HL-60 (cell line): ENCODE measurements around the gene SDE2.
"Not testable (repeated sequence)": the region's sequence is repeated elsewhere in the genome, so short reads cannot be mapped to it uniquely, and the experiment has no call there.

ENCODE experiments used
- DNase-seq, 2 experiments: peaks; one replicate each; pipeline ENCODE4 v3.0.0-alpha.2; 2010 to 2020; ENCODE audit warnings: low read depth in 1 of 2, low spot score in 1 of 2
- H3K27ac ChIP-seq: fragments of 250-450 bp; sonication (Bioruptor Pico); replicated peaks from 2 replicates; pipeline ENCODE4 v1.5.1; 2020; ENCODE audit warnings: mild to moderate bottlenecking, moderate library complexity
- H3K27me3 ChIP-seq: fragments of 250-450 bp; sonication (Bioruptor Pico); 2 replicates; pipeline ENCODE4 v1.5.1; 2021; ENCODE audit warnings: mild to moderate bottlenecking, moderate library complexity; ENCODE audit not compliant: insufficient read depth, poor library complexity, severe bottlenecking
- H3K4me3 ChIP-seq: replicated peaks from 2 replicates; pipeline ENCODE4 v1.5.1; 2011; ENCODE audit warnings: mild to moderate bottlenecking, control low read depth, low read length; ENCODE audit not compliant: insufficient read depth
- GABPA ChIP-seq: IDR thresholded peaks from 2 replicates; pipeline ENCODE4 v1.6.1; 2012; ENCODE audit warnings: low read depth
- POLR2AphosphoS5 ChIP-seq: IDR thresholded peaks from 2 replicates; pipeline ENCODE4 v1.6.1; 2012; ENCODE audit warnings: low read depth
- SPI1 ChIP-seq: IDR thresholded peaks from 2 replicates; pipeline ENCODE4 v1.6.1; 2012; ENCODE audit warnings: low read depth, mild to moderate bottlenecking, borderline replicate concordance
- TF ChIP-seq, protein P1 (sequence below): IDR thresholded peaks from 2 replicates; pipeline ENCODE4 v1.6.1; 2012; ENCODE audit warnings: low read depth; ENCODE audit not compliant: insufficient replicate concordance
- TF ChIP-seq, protein P2 (sequence below): IDR thresholded peaks from one replicate; pipeline ENCODE4 v1.5.1; 2011; ENCODE audit warnings: low read length, control low read depth, inconsistent platforms; ENCODE audit not compliant: insufficient read depth

SDE2 gene

DNA sequence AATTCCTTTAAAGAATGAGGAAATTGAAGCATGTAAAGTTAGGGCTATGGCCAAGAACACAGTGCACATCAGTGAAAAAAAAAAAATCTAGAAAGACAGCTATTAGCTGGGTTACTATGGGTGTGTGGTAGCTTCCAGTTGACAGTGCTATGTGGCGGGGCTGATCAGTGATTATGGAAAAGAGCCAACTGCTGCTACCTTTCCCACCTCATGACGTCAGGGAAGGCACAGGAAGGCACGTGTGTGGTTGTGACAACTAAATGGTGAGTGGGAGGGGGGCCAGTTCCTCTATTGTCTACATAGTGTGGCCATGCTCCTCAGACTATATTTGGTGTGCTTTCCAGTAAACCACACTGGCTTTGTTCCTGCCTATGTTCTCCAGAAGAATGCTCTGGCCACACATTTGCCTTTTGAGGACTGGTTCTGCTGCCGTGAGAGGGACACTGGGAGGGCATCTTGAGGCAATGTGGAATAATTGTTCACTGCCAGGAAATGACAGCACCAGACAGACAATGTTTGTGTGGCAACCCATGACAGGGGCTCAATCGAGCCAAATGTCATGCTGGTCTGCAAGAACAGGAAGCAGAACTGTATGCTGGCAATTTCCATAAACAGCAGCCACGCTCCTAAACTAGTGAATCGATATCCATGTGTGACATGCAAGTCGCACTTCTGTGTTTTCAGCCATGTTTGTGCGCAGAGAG, 3.0 kb upstream of the SDE2 start:
- TF ChIP-seq SPI1 (peak; percentile 96), POLR2AphosphoS5 (peak; percentile 69), GABPA (peak; percentile 72)
- TF ChIP-seq, protein P1, sequence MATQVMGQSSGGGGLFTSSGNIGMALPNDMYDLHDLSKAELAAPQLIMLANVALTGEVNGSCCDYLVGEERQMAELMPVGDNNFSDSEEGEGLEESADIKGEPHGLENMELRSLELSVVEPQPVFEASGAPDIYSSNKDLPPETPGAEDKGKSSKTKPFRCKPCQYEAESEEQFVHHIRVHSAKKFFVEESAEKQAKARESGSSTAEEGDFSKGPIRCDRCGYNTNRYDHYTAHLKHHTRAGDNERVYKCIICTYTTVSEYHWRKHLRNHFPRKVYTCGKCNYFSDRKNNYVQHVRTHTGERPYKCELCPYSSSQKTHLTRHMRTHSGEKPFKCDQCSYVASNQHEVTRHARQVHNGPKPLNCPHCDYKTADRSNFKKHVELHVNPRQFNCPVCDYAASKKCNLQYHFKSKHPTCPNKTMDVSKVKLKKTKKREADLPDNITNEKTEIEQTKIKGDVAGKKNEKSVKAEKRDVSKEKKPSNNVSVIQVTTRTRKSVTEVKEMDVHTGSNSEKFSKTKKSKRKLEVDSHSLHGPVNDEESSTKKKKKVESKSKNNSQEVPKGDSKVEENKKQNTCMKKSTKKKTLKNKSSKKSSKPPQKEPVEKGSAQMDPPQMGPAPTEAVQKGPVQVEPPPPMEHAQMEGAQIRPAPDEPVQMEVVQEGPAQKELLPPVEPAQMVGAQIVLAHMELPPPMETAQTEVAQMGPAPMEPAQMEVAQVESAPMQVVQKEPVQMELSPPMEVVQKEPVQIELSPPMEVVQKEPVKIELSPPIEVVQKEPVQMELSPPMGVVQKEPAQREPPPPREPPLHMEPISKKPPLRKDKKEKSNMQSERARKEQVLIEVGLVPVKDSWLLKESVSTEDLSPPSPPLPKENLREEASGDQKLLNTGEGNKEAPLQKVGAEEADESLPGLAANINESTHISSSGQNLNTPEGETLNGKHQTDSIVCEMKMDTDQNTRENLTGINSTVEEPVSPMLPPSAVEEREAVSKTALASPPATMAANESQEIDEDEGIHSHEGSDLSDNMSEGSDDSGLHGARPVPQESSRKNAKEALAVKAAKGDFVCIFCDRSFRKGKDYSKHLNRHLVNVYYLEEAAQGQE, result no peak
- peak; percentile 93 to 96 for DNase-seq
- no peaks in the 10 kb centered on the region for H3K27me3 ChIP-seq
- peak overlapping the region; percentile 29 for H3K4me3 ChIP-seq
- peak overlapping the region; percentile 98 for H3K27ac ChIP-seq

GRCh38 chr1:226001088-226001487, 1.9 kb upstream of the SDE2 start:
- TF ChIP-seq GABPA (no peak), SPI1 (no peak), POLR2AphosphoS5 (no peak)
- TF ChIP-seq, protein P2, sequence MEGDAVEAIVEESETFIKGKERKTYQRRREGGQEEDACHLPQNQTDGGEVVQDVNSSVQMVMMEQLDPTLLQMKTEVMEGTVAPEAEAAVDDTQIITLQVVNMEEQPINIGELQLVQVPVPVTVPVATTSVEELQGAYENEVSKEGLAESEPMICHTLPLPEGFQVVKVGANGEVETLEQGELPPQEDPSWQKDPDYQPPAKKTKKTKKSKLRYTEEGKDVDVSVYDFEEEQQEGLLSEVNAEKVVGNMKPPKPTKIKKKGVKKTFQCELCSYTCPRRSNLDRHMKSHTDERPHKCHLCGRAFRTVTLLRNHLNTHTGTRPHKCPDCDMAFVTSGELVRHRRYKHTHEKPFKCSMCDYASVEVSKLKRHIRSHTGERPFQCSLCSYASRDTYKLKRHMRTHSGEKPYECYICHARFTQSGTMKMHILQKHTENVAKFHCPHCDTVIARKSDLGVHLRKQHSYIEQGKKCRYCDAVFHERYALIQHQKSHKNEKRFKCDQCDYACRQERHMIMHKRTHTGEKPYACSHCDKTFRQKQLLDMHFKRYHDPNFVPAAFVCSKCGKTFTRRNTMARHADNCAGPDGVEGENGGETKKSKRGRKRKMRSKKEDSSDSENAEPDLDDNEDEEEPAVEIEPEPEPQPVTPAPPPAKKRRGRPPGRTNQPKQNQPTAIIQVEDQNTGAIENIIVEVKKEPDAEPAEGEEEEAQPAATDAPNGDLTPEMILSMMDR, result no peak
- TF ChIP-seq, protein P1, result no peak
- H3K27ac ChIP-seq, result peak overlapping the region; percentile 98
- H3K27me3 ChIP-seq, result no peaks in the 10 kb centered on the region
- H3K4me3 ChIP-seq, result no peak overlapping the region
- no peak for DNase-seq

GRCh38 chr1:226000493-226001081, 1.4 kb upstream of the SDE2 start:
- peak in 1 of 2 experiments; percentile 18 for DNase-seq
- H3K27me3 ChIP-seq, H3K4me3 ChIP-seq: not testable (repeated sequence)
- H3K27ac ChIP-seq, result peak overlapping the region; percentile 98

DNA sequence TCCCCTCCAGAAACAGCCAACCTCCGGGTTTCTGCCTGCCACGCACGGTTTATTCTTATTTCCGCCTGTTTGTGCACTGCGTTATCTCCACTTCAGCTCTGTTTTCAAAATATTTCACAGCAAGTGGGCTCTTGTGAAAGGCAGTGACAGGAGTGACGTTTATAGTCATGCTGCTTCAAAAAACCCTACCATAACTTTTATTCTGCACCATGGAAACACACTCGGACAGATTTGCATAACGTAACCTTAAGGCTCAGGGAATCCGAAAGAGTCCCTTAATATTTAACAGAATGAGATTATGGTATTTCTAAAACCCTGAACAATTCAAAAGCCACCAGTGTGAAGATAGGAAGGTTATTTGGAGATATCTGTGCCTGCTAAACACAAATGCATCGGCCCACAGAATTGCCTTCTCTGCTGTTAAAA, 782 bp upstream of the SDE2 start:
- TF ChIP-seq, protein P1, result no peak
- TF ChIP-seq GABPA, result no peak
- TF ChIP-seq, protein P2, result no peak
- no peak for TF ChIP-seq POLR2AphosphoS5
- TF ChIP-seq SPI1, result no peak
- H3K27me3 ChIP-seq, result no peaks in the 10 kb centered on the region
- peak in 1 of 2 experiments; percentile 70 for DNase-seq
- peak overlapping the region; percentile 98 for H3K27ac ChIP-seq
- peak overlapping the region; percentile 26 for H3K4me3 ChIP-seq
